CD14-positive monocyte (primary cell): ENCODE data around the gene THRB. TPM values are rescaled to one million over a fixed set of nuclear protein-coding genes. Genes with fewer than 3 reads are reported as not detected.

Source experiments
- DNase-seq, 3 donors: peaks; one replicate each; pipeline ENCODE4 v3.0.0-alpha.2; 2011 to 2022
- H2AFZ ChIP-seq: 2 replicates; pipeline ENCODE4 v1.6.0; 2012; ENCODE audit warnings: mild to moderate bottlenecking, low read depth, low read length, inconsistent platforms; ENCODE audit not compliant: insufficient read depth, poor library complexity, severe bottlenecking
- H3K27ac ChIP-seq, 2 donors: 1 replicate in 1 of 2; 2 replicates in 1 of 2; pipeline ENCODE4 v1.5.1; 2012 to 2013; ENCODE audit warnings: low read length in 2 of 2, control low read depth in 1 of 2, inconsistent platforms in 1 of 2, low read depth in 1 of 2, mild to moderate bottlenecking in 1 of 2
- H3K27me3 ChIP-seq, 2 donors: one replicate each; pipeline versions ENCODE4 v1.6.0 to v1.6.1; 2011 to 2013; ENCODE audit warnings: low read length in 2 of 2; ENCODE audit not compliant: control insufficient read depth in 2 of 2, insufficient read depth in 2 of 2
- H3K36me3 ChIP-seq, 2 donors: replicated peaks in 1 of 2; 1 replicate in 1 of 2; 2 replicates in 1 of 2; pipeline versions ENCODE4 v1.5.1 to v1.6.1; 2012 to 2013; ENCODE audit warnings: low read length in 2 of 2, control low read depth in 1 of 2, inconsistent platforms in 1 of 2, mild to moderate bottlenecking in 1 of 2; ENCODE audit not compliant: insufficient read depth in 2 of 2, control insufficient read depth in 1 of 2
- H3K4me1 ChIP-seq, 2 donors: 1 replicate in 1 of 2; 2 replicates in 1 of 2; pipeline versions ENCODE4 v1.5.1 to v1.6.1; 2012 to 2013; ENCODE audit warnings: low read length in 2 of 2, control low read depth in 1 of 2, inconsistent platforms in 1 of 2, mild to moderate bottlenecking in 1 of 2, moderate library complexity in 1 of 2; ENCODE audit not compliant: insufficient read depth in 2 of 2, control insufficient read depth in 1 of 2
- H3K4me2 ChIP-seq: replicated peaks from 2 replicates; pipeline ENCODE3; 2012; ENCODE audit warnings: low read length, moderate library complexity, mild to moderate bottlenecking; ENCODE audit not compliant: poor library complexity, severe bottlenecking; ENCODE audit errors: extremely low read depth
- H3K4me3 ChIP-seq, 3 experiments: fragments of 200-600 bp in 1 of 3; sonication (generic) in 1 of 3; replicated peaks in 1 of 3; 1 replicate in 2 of 3; 2 replicates in 1 of 3; pipeline ENCODE4 v1.5.1; 2011 to 2013; ENCODE audit warnings: low read length in 3 of 3, mild to moderate bottlenecking in 3 of 3, control low read depth in 2 of 3, low read depth in 2 of 3, inconsistent platforms in 1 of 3, moderate library complexity in 1 of 3
- H3K79me2 ChIP-seq: 2 replicates; pipeline ENCODE4 v1.6.0; 2012; ENCODE audit warnings: mild to moderate bottlenecking, control low read depth, inconsistent platforms, low read length, moderate library complexity; ENCODE audit not compliant: insufficient read depth
- H3K9ac ChIP-seq: 2 replicates; pipeline ENCODE4 v1.6.0; 2017; ENCODE audit warnings: low read length, mild to moderate bottlenecking; ENCODE audit not compliant: insufficient read depth, poor library complexity, severe bottlenecking
- H3K9me3 ChIP-seq, 2 donors: replicated peaks in 1 of 2; 1 replicate in 1 of 2; 2 replicates in 1 of 2; pipeline versions ENCODE4 v1.5.1 to v1.6.1; 2012 to 2013; ENCODE audit warnings: low read length in 2 of 2, control low read depth in 1 of 2; ENCODE audit not compliant: control insufficient read depth in 1 of 2, insufficient read depth in 1 of 2
- H4K20me1 ChIP-seq: 2 replicates; pipeline ENCODE4 v1.6.0; 2012; ENCODE audit warnings: mild to moderate bottlenecking, low read length, control low read depth, moderate library complexity; ENCODE audit not compliant: insufficient read depth
- H3K27ac Mint-ChIP-seq, 7 donors: one replicate each; pipeline ENCODE4 v1.8.0; 2020; ENCODE audit warnings: mild to moderate bottlenecking in 7 of 7, mixed read lengths in 7 of 7, moderate library complexity in 6 of 7, inconsistent platforms in 2 of 7
- H3K27me3 Mint-ChIP-seq, 3 donors: one replicate each; pipeline ENCODE4 v1.8.0; 2021 to 2022; ENCODE audit warnings: low read depth in 3 of 3, mild to moderate bottlenecking in 3 of 3, mixed read lengths in 3 of 3, moderate library complexity in 3 of 3, inconsistent platforms in 1 of 3
- H3K36me3 Mint-ChIP-seq, 2 donors: one replicate each; pipeline ENCODE4 v1.8.0; 2020; ENCODE audit warnings: mixed read lengths in 2 of 2, inconsistent platforms in 1 of 2, mild to moderate bottlenecking in 1 of 2
- H3K4me1 Mint-ChIP-seq: one replicate; pipeline ENCODE4 v1.8.0; 2020; ENCODE audit warnings: mild to moderate bottlenecking, mixed read lengths
- H3K4me3 Mint-ChIP-seq, 2 donors: one replicate each; pipeline ENCODE4 v1.8.0; 2020; ENCODE audit warnings: mild to moderate bottlenecking in 2 of 2, mixed read lengths in 2 of 2, moderate library complexity in 1 of 2
- H3K9me3 Mint-ChIP-seq, 7 donors: one replicate each; pipeline ENCODE4 v1.8.0; 2020 to 2022; ENCODE audit warnings: mixed read lengths in 7 of 7, mild to moderate bottlenecking in 6 of 7, moderate library complexity in 6 of 7, inconsistent platforms in 2 of 7
- WGBS: methylation state at CpG from one replicate; pipeline ENCODE4 v1.1.5; 2013; ENCODE audit warnings: missing lambda C conversion rate; ENCODE audit not compliant: insufficient coverage; 5-methylcytosine and 5-hydroxymethylcytosine counted together
- intact Hi-C, 2 donors: fragments of 100-400 bp; cut with micrococcal nuclease; formaldehyde crosslinking; loops; one replicate each; pipeline versions ENCODE4 v1.15.0 to v1.15.1; 2023
- polyA plus RNA-seq, 3 donors: library from polyadenylated mRNA; depleted of rRNA in 1 of 3; unstranded in 2 of 3; stranded (reverse) in 1 of 3; fragments of 300-500 nt in 2 of 3; fragments of >200 nt in 1 of 3; fragmentation: Illumina TruSeq in 2 of 3; gene quantifications; 1 replicate in 2 of 3; 2 replicates in 1 of 3; pipeline ENCODE4 v1.2.3, GENCODE V29; 2012 to 2021
- TF ChIP-seq, protein P1 (sequence below): fragments of 200-600 bp; IDR thresholded peaks from one replicate; pipeline ENCODE4 v1.8.0; 2022; ENCODE audit warnings: antibody characterized with exemption, mild to moderate bottlenecking

THRB gene
- polyA plus RNA-seq, 3 donors = 0.05 TPM; not detected in 2

DNA sequence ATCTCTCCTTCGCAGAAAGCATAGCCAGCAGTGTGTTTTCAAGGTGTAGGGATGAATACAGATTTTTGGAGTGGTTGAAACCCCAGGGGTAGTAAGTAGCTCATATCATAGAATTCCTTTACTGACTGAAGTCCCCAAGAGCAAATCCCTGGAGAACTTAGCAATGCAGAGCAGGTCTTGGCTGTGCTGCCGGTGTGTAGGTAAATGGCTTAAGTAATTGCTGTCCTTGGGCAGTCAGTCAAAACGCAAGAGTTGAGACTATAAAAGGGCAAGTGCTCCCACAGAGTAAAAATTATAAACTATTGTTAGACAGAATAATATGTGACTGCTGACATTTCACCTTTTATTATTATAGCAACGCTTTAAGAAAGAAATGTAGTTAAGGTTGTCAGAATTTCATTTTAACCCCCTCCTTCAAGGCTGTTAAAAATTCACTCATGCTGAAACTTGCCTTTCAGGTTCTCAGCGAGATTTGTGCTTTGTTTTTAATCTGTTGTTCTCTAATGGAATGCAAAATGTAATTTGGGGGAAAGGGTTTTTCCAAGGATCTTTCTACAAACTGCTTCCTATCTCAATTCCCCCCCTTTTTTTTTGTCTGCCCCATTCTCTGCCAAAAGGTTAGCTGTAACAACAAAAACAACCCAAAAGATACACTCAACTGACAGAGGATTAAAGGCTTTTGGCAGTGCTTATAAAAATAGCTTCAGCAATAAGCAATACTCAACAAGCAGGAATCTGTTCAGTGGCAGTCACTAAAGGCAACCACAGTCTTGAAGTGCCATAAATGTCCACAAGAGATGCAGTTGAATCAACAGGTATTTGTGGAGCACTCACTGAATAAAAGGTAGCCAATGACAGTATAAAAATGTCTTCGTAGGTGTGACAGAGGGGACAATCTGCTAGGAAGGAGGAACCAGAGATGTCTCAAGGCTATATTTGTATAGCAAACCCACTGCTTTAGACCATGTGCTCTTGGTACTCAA is 105.3 kb downstream of the THRB start:
- Histone ChIP-seq H3K4me1 (no peaks in the 10 kb centered on the region), H3K9me3 (no peaks in the 10 kb centered on the region), H4K20me1 (no peaks in the 10 kb centered on the region), H3K27ac (no peak overlapping the region), H3K27me3 (no peaks in the 10 kb centered on the region), H3K4me2 (no peak overlapping the region), H2AFZ (no peak overlapping the region), H3K79me2 (no peaks in the 10 kb centered on the region), H3K36me3 (no peaks in the 10 kb centered on the region), H3K4me3 (no peak overlapping the region), H3K9ac (no peak overlapping the region)
- TF ChIP-seq, protein P1, sequence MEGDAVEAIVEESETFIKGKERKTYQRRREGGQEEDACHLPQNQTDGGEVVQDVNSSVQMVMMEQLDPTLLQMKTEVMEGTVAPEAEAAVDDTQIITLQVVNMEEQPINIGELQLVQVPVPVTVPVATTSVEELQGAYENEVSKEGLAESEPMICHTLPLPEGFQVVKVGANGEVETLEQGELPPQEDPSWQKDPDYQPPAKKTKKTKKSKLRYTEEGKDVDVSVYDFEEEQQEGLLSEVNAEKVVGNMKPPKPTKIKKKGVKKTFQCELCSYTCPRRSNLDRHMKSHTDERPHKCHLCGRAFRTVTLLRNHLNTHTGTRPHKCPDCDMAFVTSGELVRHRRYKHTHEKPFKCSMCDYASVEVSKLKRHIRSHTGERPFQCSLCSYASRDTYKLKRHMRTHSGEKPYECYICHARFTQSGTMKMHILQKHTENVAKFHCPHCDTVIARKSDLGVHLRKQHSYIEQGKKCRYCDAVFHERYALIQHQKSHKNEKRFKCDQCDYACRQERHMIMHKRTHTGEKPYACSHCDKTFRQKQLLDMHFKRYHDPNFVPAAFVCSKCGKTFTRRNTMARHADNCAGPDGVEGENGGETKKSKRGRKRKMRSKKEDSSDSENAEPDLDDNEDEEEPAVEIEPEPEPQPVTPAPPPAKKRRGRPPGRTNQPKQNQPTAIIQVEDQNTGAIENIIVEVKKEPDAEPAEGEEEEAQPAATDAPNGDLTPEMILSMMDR = no peak
- Mint-ChIP-seq H3K4me3 (no peak overlapping the region), H3K36me3 (no peaks in the 10 kb centered on the region), H3K27me3 (no peaks in the 10 kb centered on the region), H3K4me1 (no peaks in the 10 kb centered on the region), H3K9me3 (peaks cover 0 to 2% (median 0%) of the 10 kb centered on the region in 7 donors), H3K27ac (no peak overlapping the region)
- DNase-seq = no peak
- no CpG with 5 or more reads among the region's 6 CpGs for WGBS
- intact Hi-C loops = no loop called here

DNA sequence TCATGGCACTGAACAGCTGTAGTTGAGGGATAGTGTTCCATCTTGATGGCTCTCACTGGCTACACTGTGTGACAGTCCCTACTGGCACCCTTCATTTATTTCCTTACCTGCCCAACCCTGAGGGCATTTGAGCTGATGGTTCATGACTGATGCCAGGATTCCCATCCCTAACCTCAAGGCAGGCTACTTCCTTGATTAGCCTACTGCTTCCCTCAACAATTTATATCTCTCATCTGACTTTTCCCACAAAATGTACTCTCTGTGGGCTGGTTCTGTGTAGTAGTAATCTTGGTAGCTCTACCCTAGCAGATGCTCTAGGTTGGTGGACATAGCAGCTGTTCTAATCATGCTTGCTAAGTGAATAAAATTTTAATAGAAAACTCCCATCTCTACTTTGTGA is 106.0 kb downstream of the THRB start:
- no peaks in the 10 kb centered on the region for H4K20me1 ChIP-seq
- no peak for DNase-seq
- Mint-ChIP-seq H3K27ac (no peak overlapping the region), H3K4me3 (no peak overlapping the region), H3K27me3 (no peaks in the 10 kb centered on the region), H3K9me3 (peaks cover 0 to 2% (median 0%) of the 10 kb centered on the region in 7 donors), H3K4me1 (no peaks in the 10 kb centered on the region), H3K36me3 (no peaks in the 10 kb centered on the region)
- H2AFZ ChIP-seq = no peak overlapping the region
- H3K4me1 ChIP-seq = no peaks in the 10 kb centered on the region
- H3K27me3 ChIP-seq = no peaks in the 10 kb centered on the region
- H3K9ac ChIP-seq = no peak overlapping the region
- no peak overlapping the region for H3K4me3 ChIP-seq
- H3K79me2 ChIP-seq = no peaks in the 10 kb centered on the region
- intact Hi-C loops = no loop called here
- TF ChIP-seq, protein P1 = no peak
- H3K9me3 ChIP-seq = no peaks in the 10 kb centered on the region
- H3K4me2 ChIP-seq = no peak overlapping the region
- H3K27ac ChIP-seq = no peak overlapping the region
- H3K36me3 ChIP-seq = no peaks in the 10 kb centered on the region
